IPS-18c (cell line): ENCODE data around the gene SPIRE1.

Experiments
- H3K4me3 ChIP-seq: 2 replicates; pipeline ENCODE4 v1.7.0; 2013; ENCODE audit warnings: low read depth, mild to moderate bottlenecking, low read length, moderate library complexity; ENCODE audit not compliant: insufficient read depth
- H3K9me3 ChIP-seq: one replicate; pipeline ENCODE4 v1.6.1; 2013; ENCODE audit warnings: mild to moderate bottlenecking, low read length, moderate library complexity; ENCODE audit not compliant: control insufficient read depth, insufficient read depth

The SPIRE1 gene

GRCh38 chr18:12458771-12459170, 199.1 kb downstream of the SPIRE1 start:
- Histone ChIP-seq H3K4me3 (no peak overlapping the region), H3K9me3 (no peaks in the 10 kb centered on the region)

GRCh38 chr18:12456441-12456840, 201.5 kb downstream of the SPIRE1 start:
- H3K9me3 ChIP-seq: no peaks in the 10 kb centered on the region
- H3K4me3 ChIP-seq: no peak overlapping the region

DNA sequence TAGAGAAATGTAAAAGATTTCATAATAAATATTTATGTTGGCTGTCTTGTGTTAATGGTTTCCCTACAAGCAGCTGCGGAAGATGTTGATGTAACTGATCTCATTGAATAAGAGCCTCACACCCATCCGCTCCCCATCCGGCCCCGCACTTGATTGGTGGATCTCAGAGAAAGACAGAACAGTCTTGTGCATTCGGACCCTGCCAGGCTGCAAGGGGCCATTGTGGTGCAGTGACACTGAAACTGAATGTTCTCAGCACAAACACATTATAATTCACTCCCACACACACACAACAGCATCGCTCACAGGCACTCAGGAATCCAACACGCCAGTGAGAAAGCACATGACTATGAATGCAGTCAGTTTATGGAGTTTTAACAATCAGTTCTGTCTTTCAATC, 202.4 kb downstream of the SPIRE1 start:
- Histone ChIP-seq H3K4me3 (no peak overlapping the region), H3K9me3 (no peaks in the 10 kb centered on the region)

- Histone ChIP-seq H3K4me3 (no peak overlapping the region), H3K9me3 (no peaks in the 10 kb centered on the region)
Observed at GRCh38 chr18:12452784-12453183, 205.1 kb downstream of the SPIRE1 start.

GRCh38 chr18:12451428-12451827, 206.5 kb downstream of the SPIRE1 start:
- Histone ChIP-seq H3K4me3 (no peak overlapping the region), H3K9me3 (no peaks in the 10 kb centered on the region)

- Histone ChIP-seq H3K9me3 (peaks cover 6% of the 10 kb centered on the region), H3K4me3 (no peak overlapping the region)
Observed at GRCh38 chr18:12449051-12449785, 208.7 kb downstream of the SPIRE1 start.

- Histone ChIP-seq H3K4me3 (no peak overlapping the region), H3K9me3 (peaks cover 12% of the 10 kb centered on the region)
Observed at GRCh38 chr18:12445554-12445953, 212.4 kb downstream of the SPIRE1 start.

- Histone ChIP-seq H3K4me3 (no peak overlapping the region), H3K9me3 (peaks cover 12% of the 10 kb centered on the region)
Observed at GRCh38 chr18:12443551-12443950, 214.4 kb downstream of the SPIRE1 start.

GRCh38 chr18:12442946-12443345, 215.0 kb downstream of the SPIRE1 start:
- Histone ChIP-seq H3K4me3 (no peak overlapping the region), H3K9me3 (peaks cover 12% of the 10 kb centered on the region)

- Histone ChIP-seq H3K9me3 (peaks cover 12% of the 10 kb centered on the region), H3K4me3 (no peak overlapping the region)
Observed at GRCh38 chr18:12441475-12442034, 216.4 kb downstream of the SPIRE1 start.

DNA sequence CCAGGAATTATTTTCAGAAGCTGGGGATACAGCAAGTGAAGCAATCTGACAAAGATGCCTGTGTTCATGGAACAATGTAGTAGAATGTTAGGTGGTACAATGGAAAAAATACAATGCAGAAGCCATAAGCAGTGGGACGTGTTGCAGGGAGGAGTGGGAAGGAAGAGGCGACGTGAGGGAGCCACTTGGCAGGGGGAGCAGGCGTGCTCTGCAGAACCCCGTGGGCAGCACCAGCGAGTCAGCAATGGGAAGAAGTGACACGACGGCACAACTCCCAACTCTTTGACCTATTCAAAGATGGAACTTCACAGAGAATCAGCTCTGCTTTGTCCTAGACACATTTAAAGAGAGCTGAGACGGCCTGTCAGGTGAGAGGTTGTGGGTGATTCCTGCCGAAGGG, 219.7 kb downstream of the SPIRE1 start:
- Histone ChIP-seq H3K9me3 (peaks cover 3% of the 10 kb centered on the region), H3K4me3 (no peak overlapping the region)

DNA sequence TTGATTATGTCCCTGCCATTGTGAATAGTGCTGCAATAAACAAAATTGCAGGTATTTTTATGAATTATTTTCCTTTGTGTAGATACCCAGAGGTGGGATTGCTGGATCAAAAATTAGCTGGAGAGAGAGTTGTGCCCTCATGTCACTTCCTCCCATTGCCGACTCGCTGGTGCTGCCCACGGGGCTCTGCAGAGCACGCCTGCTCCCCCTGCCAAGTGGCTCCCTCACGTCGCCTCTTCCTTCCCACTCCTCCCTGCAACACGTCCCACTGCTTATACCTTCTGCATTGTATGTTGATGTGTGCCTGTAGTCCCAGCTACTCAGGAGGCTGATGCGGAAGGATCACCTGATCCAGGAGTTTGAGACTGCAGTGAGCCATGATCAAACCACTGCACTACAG, 222.0 kb downstream of the SPIRE1 start:
- H3K9me3 ChIP-seq: no peaks in the 10 kb centered on the region
- no peak overlapping the region for H3K4me3 ChIP-seq

- Histone ChIP-seq H3K4me3 (no peak overlapping the region), H3K9me3 (no peaks in the 10 kb centered on the region)
Observed at GRCh38 chr18:12434541-12434929, 223.4 kb downstream of the SPIRE1 start.

GRCh38 chr18:12433829-12434540, 223.9 kb downstream of the SPIRE1 start:
- Histone ChIP-seq H3K4me3 (no peak overlapping the region), H3K9me3 (no peaks in the 10 kb centered on the region)

- H3K4me3 ChIP-seq: no peak overlapping the region
- H3K9me3 ChIP-seq: no peaks in the 10 kb centered on the region
Observed at GRCh38 chr18:12432881-12433280, 225.0 kb downstream of the SPIRE1 start.

DNA sequence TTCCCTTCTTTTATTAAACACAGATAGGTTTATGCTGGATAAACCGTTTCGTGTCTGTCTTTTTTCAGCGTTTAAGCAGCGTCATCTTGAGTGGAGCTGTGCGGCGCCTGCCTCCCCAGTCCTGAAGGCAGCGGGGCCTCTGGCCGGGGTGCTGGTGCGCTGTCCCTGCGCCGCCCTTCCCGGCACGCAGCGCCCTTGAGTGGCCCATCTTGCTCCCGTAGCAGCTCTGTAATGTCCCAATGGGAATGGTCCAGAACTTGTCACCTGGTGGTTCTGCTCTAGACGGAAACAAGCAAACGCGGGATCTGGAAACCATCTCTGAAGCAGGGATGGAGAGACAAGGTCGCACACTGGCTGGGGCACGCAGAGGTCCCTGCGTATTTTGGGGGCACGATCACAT, 225.7 kb downstream of the SPIRE1 start:
- H3K9me3 ChIP-seq: peaks cover 3% of the 10 kb centered on the region
- H3K4me3 ChIP-seq: no peak overlapping the region

DNA sequence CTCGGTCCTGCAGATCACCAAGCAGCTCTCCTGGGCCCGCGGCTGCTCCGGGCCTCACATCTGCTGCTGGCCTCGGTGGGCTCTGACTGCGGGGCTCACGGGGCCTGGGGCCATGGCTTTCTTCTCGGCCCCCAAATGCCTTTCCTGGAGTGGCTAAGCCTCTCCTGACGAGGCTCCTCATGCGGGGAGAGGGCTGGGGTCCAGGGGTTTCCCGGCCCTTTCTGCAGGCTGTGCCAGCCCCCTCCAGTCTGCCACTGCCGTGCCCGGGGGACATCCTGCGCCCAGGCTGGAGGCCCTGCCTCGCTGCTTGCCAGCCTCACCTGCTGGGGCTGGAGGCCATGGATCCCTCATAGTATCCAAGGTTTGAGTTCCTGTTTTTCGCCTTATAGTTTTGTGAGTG, 226.3 kb downstream of the SPIRE1 start:
- peaks cover 5% of the 10 kb centered on the region for H3K9me3 ChIP-seq
- H3K4me3 ChIP-seq: no peak overlapping the region
